Cardiac muscle cell (in vitro differentiated cells and primary cell): ENCODE measurements around the gene ABCB4. TPM values are rescaled to one million over a fixed set of nuclear protein-coding genes. Genes with fewer than 3 reads are reported as not detected.

Source experiments
- DNase-seq, 2 donors: peaks; one replicate each; pipeline versions ENCODE4 v3.0.0 to v3.0.0-alpha.2; 2010 to 2017; ENCODE audit warnings: low read depth in 1 of 2, low spot score in 1 of 2
- H3K27ac ChIP-seq: fragments of 200-600 bp; sonication (generic); 2 replicates; pipeline ENCODE4 v1.5.1; 2016
- H3K27me3 ChIP-seq: fragments of 200-600 bp; sonication (generic); 2 replicates; pipeline ENCODE4 v1.6.0; 2016; ENCODE audit warnings: control low read depth
- H3K36me3 ChIP-seq: fragments of 200-600 bp; sonication (generic); 2 replicates; pipeline ENCODE4 v1.5.1; 2016; ENCODE audit warnings: control low read depth
- H3K4me1 ChIP-seq: fragments of 200-600 bp; sonication (generic); 2 replicates; pipeline ENCODE4 v1.8.1; 2017; ENCODE audit warnings: low read depth, mild to moderate bottlenecking, mixed run types
- H3K4me3 ChIP-seq: fragments of 200-600 bp; sonication (generic); 2 replicates; pipeline ENCODE4 v1.5.1; 2016; ENCODE audit warnings: mild to moderate bottlenecking
- H3K9me3 ChIP-seq: fragments of 200-600 bp; sonication (generic); 2 replicates; pipeline ENCODE4 v1.5.1; 2017; ENCODE audit warnings: low read depth, mild to moderate bottlenecking, control low read depth
- polyA plus RNA-seq: library from polyadenylated mRNA; unstranded; fragments of >200 nt; fragmentation: Nextera tagmentation; extraction: Ambion mirVana; gene quantifications from 2 replicates; pipeline ENCODE4 v1.2.1, GENCODE V29; 2016
- total RNA-seq: library from RNA; depleted of rRNA; stranded (reverse); fragments of >200 nt; gene quantifications from 2 replicates; pipeline ENCODE4 v1.2.3, GENCODE V29; 2016
- TF ChIP-seq, protein P1 (sequence below): IDR thresholded peaks from 2 replicates; pipeline ENCODE4 v1.5.1; 2012; ENCODE audit warnings: low read depth, mild to moderate bottlenecking, low read length

ABCB4 gene
- total and polyA plus RNA-seq, 2 experiments from 2014 or later: 1.4 to 2.8 TPM

GRCh38 chr7:87512906-87513305, 37.4 kb upstream of the ABCB4 start:
- Histone ChIP-seq H3K27ac (no peak overlapping the region), H3K4me1 (peaks cover 5% of the 10 kb centered on the region), H3K27me3 (no peaks in the 10 kb centered on the region), H3K4me3 (no peak overlapping the region), H3K9me3 (no peaks in the 10 kb centered on the region), H3K36me3 (no peaks in the 10 kb centered on the region)
- TF ChIP-seq, protein P1, sequence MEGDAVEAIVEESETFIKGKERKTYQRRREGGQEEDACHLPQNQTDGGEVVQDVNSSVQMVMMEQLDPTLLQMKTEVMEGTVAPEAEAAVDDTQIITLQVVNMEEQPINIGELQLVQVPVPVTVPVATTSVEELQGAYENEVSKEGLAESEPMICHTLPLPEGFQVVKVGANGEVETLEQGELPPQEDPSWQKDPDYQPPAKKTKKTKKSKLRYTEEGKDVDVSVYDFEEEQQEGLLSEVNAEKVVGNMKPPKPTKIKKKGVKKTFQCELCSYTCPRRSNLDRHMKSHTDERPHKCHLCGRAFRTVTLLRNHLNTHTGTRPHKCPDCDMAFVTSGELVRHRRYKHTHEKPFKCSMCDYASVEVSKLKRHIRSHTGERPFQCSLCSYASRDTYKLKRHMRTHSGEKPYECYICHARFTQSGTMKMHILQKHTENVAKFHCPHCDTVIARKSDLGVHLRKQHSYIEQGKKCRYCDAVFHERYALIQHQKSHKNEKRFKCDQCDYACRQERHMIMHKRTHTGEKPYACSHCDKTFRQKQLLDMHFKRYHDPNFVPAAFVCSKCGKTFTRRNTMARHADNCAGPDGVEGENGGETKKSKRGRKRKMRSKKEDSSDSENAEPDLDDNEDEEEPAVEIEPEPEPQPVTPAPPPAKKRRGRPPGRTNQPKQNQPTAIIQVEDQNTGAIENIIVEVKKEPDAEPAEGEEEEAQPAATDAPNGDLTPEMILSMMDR: no peak
- DNase-seq: no peak

DNA sequence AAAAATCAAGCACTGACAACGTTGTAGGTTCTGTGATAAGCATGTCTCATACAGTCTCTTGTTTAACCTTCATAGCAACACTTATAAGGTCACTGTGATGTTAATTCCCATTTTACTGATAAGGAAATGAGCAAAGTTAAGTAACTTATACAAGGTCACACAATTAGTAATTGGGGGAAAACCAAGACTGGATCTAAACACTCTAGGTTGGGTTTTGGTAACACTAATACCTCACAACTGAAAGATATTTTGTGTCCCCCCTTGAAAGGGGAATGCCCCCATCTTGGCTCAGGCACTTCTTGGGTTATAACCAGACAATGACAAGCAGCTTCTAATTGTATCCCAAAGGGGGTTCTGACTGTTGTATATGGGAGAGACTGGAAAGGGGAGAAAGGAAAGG, 36.0 kb upstream of the ABCB4 start:
- no peak overlapping the region for H3K27ac ChIP-seq
- DNase-seq: no peak
- no peaks in the 10 kb centered on the region for H3K36me3 ChIP-seq
- TF ChIP-seq, protein P1: no peak
- H3K27me3 ChIP-seq: no peaks in the 10 kb centered on the region
- no peak overlapping the region for H3K4me3 ChIP-seq
- H3K4me1 ChIP-seq: peaks cover 5% of the 10 kb centered on the region
- no peaks in the 10 kb centered on the region for H3K9me3 ChIP-seq

DNA sequence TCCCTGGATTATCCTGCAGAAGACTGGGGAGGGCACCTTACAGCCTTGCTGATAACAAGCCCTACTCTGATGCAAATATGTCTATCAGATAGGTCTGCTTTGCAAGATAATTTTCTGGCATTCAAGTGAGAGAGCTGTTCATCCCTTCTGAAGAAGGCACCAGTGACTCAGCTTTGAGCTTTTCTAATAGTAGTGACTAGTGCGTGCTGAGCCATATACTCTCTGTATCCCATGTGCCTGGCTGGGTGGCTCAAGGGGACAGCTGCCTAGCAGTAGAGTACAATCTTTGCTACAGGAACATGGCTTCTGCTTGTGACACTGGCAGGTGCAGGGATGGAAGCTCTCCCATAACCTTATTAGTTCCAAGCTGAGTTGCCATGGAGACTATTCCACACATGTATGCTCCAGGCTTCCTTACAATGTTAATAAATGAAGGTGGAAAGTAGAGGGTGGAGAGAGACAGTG, 35.0 kb upstream of the ABCB4 start:
- TF ChIP-seq, protein P1: no peak
- Histone ChIP-seq H3K27ac (no peak overlapping the region), H3K27me3 (no peaks in the 10 kb centered on the region), H3K4me1 (peaks cover 5% of the 10 kb centered on the region), H3K4me3 (no peak overlapping the region), H3K36me3 (no peaks in the 10 kb centered on the region), H3K9me3 (no peaks in the 10 kb centered on the region)
- DNase-seq: no peak

- Histone ChIP-seq H3K4me3 (no peak overlapping the region), H3K27me3 (no peaks in the 10 kb centered on the region), H3K27ac (no peak overlapping the region), H3K36me3 (no peaks in the 10 kb centered on the region), H3K9me3 (no peaks in the 10 kb centered on the region), H3K4me1 (no peaks in the 10 kb centered on the region)
- TF ChIP-seq, protein P1: peak; percentile 3
- peak in 1 of 2 donors; percentile 24 for DNase-seq
Measured at GRCh38 chr7:87507446-87507845, 32.0 kb upstream of the ABCB4 start.

DNA sequence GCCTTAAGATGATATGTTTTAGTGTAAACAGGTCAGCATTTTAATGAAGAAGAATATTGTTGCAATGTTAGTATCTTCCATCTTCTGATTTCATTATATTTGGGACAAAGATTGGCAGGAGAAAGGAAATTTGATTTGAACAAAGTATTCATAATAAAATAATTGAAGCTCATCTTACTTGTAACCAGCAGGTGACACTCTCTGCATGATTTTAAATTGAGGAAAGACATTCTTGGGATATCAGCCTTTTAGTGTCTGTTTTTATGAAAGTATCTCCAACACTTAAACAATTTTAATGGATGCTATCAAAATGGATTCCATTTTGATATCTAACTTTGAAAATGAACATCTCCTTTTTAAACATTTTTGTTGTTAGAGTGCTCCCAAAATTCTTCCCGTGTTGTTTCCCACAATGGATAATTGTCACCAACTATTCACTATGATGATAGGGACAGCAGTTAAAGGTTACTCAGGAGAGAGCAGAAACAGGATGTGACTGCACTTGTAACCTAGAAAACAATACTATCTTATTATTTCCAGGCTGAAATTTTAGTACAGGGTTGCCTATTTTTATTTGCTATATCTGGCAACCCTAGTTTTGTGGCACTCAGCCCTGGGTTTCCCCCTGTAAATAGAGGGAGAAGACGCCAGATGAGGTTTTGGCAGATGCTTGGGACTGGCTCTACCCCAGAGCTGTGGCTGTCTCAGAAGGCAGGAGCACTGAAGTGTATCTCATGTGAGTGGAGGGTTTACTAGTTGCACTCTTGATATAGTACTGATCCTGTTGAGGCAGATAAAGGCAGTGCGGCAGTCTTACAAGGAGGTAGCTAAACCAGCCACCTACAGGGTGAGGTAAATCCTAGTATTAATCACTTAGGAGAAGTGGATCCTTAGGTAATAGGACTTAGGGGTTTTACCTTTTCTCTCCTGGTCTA, 31.0 kb upstream of the ABCB4 start:
- H3K4me1 ChIP-seq: no peaks in the 10 kb centered on the region
- peak in 1 of 2 donors; percentile 16 for DNase-seq
- H3K4me3 ChIP-seq: no peak overlapping the region
- H3K27me3 ChIP-seq: no peaks in the 10 kb centered on the region
- H3K36me3 ChIP-seq: no peaks in the 10 kb centered on the region
- TF ChIP-seq, protein P1: no peak
- H3K9me3 ChIP-seq: no peaks in the 10 kb centered on the region
- no peak overlapping the region for H3K27ac ChIP-seq
